Measurements from ENCODE around the gene MTCH1. TPM values are rescaled to one million over a fixed set of nuclear protein-coding genes. Genes with fewer than 3 reads are reported as not detected.

MTCH1 gene
- total RNA-seq (2014; rRNA removed; shearing (Covaris generic)) = 279 and 292 TPM in 2 replicates

GRCh38 chr6:36985808-36986703 is at the start of gene MTCH1:
TSS of gene MTCH1 (minus strand) at chr6:36986196. CDS start at chr6:36986173, 23 bp downstream.
- peak; percentile 96 for DNase-seq (ENCODE audit: low read depth)

- DNase-seq (ENCODE audit: low read depth) = no peak
Measured at GRCh38 chr6:37033819-37034795, 48.1 kb upstream of the MTCH1 start.

- peak; percentile 41 for DNase-seq (ENCODE audit: low read depth)
Measured at GRCh38 chr6:37033255-37033654, 47.3 kb upstream of the MTCH1 start.

GRCh38 chr6:37032239-37032638 is 46.2 kb upstream of the MTCH1 start:
- no peak for DNase-seq (ENCODE audit: low read depth)

- no peak for DNase-seq (ENCODE audit: low read depth)
Measured at GRCh38 chr6:37030599-37030998, 44.6 kb upstream of the MTCH1 start.

GRCh38 chr6:37029249-37029971 is 43.4 kb upstream of the MTCH1 start:
- DNase-seq (ENCODE audit: low read depth) = peak; percentile 86

- no peak for DNase-seq (ENCODE audit: low read depth)
Measured at GRCh38 chr6:37027811-37028469, 41.9 kb upstream of the MTCH1 start.

- DNase-seq (ENCODE audit: low read depth) = no peak
Measured at GRCh38 chr6:37027036-37027720, 41.2 kb upstream of the MTCH1 start.

- DNase-seq (ENCODE audit: low read depth) = no peak
Measured at GRCh38 chr6:37025621-37026466, 39.8 kb upstream of the MTCH1 start.

- DNase-seq (ENCODE audit: low read depth) = peak; percentile 88
Measured at GRCh38 chr6:37024656-37025337, 38.8 kb upstream of the MTCH1 start.

GRCh38 chr6:37022135-37022863 is 36.3 kb upstream of the MTCH1 start:
- no peak for DNase-seq (ENCODE audit: low read depth)

GRCh38 chr6:37021356-37022129 is 35.5 kb upstream of the MTCH1 start:
- peak; percentile 46 for DNase-seq (ENCODE audit: low read depth)

GRCh38 chr6:37020812-37021211 is 34.8 kb upstream of the MTCH1 start:
- no peak for DNase-seq (ENCODE audit: low read depth)

GRCh38 chr6:37020381-37020780 is 34.4 kb upstream of the MTCH1 start:
- no peak for DNase-seq (ENCODE audit: low read depth)

- DNase-seq (ENCODE audit: low read depth) = peak; percentile 56
Measured at GRCh38 chr6:37019065-37019450, 33.1 kb upstream of the MTCH1 start.

- peak; percentile 91 for DNase-seq (ENCODE audit: low read depth)
Measured at GRCh38 chr6:37018198-37019064, 32.4 kb upstream of the MTCH1 start.

Data from Daoy (cell line).